ENCODE results near the gene CLEC16A.
"Not testable (repeated sequence)": the region's sequence is repeated elsewhere in the genome, so short reads cannot be mapped to it uniquely, and the experiment has no call there.

Gene CLEC16A

DNA sequence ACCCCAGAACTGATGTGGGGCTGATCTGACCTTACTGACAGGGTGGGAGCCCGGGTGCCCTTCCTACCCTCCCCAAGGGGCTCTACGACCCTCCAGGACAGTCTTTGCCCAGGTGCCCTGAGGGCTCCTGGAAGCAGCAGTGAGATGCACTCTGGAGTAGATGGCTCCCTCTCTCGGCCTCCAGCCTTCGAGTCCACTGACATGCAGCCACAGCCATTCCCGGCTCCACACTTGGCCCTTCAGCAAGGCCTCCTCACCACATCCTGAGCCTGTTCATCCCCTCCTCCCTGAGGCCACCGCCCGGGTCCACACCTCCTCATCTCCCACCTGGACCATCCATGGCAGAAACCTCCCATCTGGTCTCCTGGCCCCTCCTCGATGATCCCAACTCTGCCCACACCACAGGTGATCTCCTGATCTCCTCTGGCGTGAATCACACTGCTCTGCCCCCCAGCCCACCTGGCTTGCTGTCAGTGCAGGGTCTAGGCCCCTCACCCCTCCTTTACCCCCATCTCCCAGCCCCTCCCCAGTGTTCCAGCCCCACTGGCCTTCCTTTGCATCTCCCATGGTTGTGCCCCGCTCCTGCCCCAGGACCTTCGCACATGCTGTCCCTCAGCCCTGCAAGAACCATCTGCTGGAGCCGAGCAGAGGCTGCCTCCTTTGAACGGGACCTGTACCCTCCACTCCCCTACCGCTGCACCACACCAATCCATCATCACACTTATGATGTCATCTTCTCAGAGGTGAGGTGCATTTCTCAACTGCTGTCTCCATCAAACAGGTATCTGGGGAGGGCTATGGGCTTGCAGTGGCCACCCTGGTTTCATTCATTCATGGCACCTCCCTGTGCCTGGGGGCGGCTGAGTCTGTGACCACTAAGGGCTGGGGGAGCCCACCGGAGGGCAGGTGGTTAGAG lies 267.0 kb downstream of the CLEC16A start:
- peak; percentile 27 for DNase-seq

DNA sequence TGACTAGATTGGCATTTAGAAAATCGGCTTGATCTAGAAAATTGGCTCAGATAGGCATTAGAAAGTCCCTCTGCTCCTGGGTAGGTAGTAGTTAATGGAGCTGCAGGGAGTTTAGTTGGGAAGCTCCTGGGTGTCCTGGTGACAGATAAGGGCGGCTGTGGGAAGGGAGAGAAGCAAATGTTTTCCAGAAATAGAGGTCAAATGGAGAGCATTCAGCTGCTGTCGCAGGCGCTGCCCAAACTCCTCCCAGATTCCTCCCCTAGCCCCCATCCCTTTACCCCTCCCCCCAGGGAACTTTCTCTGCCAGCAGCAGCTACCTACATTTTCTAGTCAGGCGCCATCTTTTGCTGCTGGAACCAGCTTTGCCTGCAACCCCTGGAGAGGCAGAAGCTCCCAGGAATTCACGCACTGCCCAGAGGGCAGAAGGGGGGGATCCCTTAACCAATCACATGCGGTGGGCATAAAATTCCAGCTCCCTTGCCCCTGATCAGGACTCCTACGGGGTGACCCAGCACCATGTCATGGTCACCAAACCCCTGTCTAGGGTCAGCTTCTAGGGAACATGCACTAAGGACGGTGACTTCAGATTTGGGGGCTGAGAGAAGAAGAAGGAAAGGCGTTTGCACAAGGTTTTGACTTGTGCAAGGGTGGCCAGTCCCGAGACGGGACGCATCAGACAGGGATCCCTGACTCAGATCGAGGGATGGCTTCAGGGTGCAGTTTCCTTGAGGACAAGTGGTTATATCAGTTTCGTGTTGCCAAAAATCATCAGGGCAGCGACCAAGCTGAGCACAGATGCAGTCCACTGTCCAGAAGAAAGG lies 267.8 kb downstream of the CLEC16A start:
- no peak for DNase-seq

DNA sequence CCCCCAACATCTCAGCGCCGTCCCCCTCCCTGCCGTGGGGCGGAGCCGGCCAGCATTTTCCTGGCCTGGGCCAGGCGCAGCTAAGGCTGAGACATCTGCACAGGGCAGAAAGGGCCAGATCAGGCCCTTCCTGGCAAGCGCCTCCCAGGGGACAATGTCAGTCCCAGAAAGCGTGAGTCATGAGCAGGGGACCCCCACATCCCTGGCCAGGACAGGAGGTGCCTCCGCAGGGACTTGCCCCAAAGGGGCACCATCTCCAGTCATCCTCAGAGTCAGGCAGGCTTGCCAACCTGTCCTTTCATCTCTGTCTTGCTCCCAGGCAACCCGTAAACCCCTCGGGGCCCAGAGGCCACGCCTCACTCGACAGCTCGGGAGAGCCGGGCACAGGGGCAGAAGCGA lies 268.4 kb downstream of the CLEC16A start:
- DNase-seq: no peak

DNA sequence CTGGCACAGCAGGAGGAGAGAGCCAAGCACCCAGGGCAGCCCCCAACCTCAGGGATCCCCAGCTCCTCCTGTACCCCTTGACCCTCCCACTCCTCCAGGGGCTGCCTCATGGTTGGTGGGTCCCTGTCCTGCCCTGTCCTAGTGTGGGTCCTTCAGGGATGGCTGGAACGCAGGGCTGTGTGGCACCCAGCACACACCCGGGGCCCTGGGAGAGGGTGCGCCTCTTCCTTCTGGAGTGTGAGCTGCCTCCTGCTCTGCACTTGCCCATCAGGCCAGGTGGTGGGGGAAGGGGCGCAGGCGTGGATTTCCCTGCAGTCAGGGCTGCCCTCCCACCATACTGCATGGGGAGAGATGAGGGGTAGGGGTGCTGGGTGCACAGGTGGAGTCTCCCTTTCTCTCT lies 269.0 kb downstream of the CLEC16A start:
- no peak for DNase-seq

DNA sequence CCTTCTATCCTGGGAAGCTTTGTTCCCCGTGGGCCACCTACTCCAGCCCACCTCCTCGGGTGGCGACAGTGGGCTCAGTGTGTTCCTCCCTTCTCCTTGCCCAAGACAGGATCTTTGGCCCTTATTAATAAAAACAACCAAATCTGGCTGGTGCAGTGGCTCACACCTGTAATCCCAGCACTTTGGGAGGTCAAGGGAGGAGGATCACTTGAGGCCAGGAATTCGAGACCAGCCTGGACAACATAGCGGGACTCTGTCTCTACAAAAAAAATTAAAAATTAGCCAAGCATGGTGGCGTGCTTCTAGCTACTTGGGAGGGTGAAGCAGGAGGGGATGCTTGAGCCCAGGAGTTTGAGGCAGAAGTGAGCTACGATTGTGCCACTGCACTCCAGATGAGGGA lies 269.4 kb downstream of the CLEC16A start:
- no peak for DNase-seq

DNA sequence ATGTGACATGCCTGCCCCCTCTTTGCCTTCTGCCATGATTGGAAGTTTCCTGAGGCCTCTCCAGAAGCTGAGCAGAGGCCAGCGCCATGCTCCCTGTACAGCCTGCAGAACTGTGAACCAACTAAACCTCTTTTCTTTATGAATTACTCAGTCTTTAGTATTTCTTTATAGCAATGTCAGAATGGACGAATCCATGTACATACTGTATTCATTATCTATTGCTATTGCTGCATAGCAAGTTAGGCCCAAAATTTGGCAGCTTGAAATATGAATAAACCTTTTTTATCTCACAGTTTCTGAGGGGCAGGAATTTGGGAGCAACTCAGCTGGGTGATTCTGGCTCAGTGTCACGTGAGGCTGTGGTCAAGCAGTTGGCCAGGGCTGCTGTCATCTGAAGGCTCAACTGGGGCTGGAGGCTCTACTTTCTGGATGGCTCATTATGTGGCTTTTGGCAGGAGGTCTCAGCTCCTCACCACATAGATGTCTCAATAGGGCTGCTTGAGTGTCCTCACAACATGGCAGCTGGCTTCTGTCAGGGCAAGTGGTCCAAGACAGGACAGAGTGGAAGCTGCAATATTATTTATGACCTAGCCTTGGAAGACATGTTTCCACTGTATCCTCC lies 271.7 kb downstream of the CLEC16A start:
- DNase-seq: no peak

DNA sequence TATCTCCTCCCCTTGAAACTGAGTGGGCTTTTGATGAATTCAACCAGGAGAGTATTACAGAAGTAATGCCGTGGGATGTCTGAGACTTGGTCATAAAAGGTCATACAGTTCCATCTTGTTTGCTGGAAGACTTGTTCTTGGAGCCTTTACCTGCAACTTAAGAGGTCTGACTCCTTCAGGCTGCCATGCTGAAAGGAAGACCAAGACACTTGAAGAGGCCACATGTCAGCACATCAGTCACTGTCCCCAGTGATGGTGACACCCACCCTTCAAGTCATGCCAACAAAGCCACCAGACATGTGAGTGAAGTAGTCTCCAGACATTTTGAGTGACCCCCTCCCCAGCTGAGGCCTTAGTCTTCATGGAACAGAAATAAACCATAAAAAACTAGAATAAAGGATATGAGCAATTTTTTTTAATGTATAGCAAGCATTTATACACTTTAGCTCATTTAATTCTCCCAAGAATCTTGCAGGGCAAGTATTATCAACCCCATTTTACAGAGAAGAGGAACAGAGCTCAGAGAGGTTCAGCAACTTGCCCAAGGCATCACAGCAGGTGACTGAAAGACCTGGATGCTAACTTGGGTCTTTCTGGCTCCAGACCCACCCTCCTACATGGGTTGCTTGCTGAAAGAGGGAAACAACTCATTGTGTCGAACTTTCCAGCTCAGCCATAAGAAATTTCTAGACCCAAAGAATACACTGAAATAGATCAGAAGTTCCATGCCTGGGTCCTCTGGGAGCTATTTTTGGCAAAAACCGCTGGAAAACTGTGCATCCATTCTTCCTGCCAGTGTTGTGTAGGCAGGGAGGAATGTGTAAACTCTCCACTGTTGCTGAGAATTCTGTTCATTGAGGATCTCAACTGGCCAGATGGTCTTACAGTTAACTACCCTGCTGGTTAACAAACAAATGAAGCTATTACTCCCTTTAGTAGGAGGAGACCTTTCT lies 273.6 kb downstream of the CLEC16A start:
- DNase-seq: no peak

DNA sequence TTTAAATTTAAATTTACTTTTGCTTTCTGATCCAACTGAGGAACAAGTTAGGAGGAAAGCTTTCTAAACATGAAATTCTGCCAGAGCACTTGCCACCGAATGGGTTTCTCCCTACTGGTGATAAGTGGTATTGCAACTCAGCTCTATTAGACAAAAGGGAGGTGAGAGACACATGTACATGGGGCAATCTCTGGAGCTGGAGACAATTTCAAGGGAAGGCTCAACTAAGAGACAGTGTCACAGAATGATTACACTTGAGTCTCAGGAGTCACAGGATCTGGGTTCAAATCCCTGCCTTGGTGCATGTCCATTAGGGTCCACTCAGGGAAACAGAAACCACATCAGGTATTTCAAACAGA lies 274.2 kb downstream of the CLEC16A start:
- no peak for DNase-seq

DNA sequence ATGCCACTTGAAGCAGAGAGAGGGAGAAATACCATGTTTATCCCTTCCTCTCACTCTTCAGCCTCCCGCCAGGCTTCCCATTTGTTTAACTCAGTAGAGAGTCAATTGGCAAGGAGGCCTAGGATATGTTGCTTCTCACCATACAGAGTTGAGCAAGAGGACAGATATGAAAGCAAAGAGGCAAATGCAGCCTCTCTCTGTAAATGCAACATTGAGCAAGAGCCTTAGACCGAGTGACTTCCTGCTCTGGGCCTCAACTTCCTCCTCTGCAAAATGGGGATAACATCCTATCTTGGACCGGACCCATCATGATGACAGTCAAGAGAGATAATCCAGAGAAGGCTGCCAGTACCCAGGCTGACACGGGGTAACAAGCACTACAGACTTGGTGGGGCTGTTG lies 274.8 kb downstream of the CLEC16A start:
- DNase-seq: no peak

DNA sequence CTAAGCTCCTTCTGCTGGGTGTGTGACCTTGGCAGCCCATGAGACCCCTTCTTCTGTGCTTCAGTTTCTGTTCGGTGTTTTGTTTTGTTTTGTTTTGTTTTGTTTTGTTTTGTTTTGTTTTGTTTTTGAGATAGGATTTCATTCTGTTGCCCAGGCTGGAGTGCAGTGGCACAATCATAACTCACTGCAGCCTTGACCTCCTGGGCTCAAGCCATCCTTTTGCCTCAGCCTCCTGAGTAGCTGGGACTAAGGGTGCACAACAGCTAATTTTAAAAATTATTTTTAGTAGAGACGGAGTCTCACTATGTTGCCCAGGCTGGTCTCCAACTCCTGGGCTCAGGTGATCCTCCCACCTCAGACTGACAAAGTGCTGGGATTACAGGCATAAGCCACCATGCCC lies 276.1 kb downstream of the CLEC16A start:
- not testable (repeated sequence) for DNase-seq

DNA sequence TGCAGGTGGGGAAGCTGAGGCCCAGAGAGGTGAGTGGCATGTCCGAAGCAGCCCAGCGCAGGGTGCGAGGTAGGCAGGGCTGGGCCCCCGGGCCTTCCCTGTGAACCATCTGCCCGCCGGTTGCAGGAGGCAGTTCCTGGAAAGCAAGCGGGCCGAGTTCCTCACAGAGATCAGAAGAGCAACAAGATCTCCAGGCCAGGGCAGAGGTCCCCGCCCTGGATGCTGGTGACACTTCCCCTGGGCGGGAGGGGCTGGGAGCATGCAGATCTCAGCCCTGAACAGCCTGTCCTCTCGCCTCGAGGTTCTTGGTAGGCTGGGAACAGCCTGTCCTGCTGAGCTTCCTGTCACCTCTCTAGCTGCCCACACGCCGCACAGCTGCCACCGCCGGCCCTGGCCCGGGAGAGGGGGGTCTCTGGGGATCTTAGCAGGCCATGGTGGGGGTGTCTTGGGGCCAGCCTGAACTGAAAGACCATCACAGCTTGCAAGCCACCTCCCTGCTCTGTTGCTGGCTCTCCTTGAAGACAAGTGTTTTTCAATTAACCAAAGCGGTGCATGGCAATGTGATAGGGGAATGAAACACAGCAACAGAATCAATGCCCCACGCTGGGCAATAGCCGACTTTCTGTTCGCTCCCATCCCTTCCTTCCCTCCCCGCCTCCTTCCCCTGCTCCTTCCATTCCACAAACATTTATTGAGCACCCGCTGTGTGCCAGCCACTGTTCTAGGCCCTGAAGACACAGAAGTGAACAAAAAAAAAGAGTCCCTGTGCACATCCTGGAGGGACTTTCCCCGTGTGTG lies 279.9 kb downstream of the CLEC16A start:
- peak; percentile 53 for DNase-seq

DNA sequence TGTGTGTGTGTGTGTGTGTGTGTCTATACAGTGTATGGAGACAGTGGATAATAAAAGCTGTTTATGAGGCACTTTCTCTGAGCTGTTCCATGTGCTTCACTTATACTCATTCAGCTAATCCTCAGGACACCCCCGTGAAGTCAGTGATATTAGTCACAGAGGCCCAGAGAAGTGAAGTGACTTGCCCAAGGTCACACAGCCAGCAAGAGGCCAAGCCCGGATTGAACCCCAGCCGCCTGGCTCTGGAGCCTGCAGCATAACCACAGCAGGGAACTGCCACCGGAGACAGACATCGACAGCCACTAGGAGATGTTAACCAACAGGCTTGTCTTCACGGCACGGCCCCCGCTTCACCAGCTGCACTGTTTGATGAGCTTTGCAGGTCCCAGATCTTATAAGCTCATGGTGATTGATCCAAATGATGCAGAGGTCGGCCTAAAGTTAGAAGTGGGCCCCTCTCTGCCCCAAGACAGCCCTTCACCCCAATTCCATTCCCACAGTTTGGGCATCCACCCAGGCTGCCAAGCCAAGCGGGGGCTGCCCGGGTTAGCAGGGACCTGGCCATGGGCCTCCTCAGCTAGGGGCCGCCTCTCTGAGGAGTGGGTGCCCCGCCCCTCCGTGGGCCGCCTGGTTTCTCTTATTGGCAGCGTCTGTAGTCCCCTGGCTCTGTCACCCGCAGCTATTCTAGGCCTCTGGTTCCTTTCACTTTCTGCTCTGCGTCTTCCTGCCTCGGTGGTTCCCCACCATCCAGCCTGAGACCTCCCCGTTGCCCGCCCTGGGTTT lies 280.7 kb downstream of the CLEC16A start:
- no peak for DNase-seq

DNA sequence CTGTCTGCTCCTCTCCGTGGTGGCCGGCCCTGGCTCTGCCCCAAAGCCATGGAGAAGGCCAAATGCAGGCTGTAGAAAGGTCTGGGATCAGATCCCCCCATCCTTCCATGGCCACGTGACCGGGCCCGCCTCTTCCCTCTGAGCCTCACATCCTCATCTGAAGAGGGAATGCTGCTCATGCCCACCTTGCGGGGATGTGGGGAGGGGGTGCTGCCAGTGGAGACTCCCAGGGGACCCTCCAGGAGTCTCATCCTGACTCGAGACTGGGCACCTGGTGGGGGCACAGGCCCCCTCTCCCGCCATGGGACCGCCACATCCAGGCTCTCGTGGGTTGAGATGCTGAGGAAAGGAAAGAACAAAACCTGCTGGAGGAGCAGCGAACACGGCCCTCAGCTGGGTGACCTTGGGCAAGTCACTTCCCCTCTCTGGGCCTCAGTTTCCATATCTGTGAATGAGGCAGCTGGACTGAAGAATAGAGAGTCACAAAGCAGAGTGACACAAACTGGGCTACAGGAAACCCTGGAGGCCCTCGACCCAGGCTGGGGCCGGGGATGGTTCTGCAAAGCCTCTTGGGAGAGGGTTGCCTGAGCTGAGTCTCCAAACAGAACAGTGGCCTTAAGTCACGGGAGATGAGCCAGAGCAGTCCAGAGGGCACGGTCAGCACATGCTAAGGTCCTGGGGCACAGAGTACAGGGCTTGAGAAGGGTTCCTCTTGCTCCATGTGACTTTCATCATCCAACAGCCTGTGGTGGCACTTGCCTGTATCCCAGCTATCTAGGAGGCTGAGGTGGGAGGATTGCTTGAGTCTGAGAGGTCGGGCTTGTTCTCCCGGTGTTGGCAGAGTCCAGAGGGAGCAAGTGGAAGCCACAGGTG lies 281.5 kb downstream of the CLEC16A start:
- no peak for DNase-seq

DNA sequence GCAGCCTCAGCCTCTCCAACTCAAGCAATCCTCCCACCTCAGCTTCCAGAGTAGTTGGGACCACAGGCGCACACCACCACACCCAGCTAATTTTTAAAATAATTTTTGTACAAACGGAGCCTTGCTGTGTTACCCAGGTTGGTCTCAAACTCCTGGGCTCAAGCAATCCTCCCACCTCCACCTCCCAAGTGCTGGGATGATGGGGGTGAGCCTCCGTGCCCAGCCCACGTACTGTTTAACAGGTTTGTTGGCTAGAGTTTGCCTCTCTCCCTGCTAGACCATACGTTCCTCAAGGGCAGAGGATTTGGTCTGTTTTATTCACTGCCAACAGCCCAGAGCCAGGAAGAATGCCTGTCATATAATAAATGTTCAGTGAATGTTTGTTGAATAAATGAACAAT lies 285.1 kb downstream of the CLEC16A start:
- DNase-seq: no peak

DNA sequence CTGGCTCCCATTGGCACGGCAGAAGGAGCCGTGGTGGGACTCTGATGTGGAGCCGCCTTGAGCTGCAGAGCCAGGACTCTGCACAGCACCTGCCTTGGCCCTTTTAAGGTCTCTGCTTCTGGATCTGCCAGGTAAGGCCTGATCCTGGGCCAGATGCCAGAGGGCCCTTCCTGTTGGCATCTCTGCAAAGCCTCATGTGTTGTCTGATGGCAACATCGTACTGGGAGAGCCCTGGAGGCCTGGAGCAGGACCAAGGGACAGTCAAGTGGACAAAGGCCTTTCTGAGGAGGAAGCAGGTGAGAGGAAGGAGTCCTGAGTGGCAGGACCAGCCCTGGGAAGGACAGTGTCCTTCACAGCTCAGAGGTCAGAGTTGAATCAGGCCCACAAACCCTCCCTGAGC lies 285.5 kb downstream of the CLEC16A start:
- DNase-seq: no peak

DNA sequence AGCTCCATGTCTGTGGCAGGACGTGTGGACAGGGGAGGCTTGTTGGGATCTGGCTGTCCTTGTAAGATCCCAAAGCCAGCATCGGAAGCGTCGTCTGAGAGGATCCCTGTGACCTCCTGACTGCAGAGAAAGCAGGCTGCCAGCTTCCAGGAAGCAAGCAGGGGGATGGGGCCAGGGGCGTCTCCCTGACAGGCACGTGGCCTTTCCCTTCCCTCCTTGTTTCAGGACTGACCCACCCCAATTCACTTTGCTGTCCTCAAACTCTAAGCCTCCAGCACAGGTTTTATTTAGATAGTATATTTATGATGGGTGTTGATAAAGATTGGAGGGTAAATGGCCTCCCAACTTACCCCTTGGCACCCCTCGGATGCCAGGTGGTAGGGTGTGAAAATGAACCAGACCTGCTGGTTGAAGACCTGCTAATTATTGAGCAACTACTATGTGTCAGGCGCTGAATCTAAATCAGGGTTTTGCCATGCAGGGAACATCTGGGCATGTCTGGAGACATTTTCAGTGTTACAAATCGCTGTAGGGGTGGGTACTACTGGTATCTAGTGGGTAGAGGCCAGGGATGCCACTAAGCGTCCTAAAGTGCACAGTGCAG lies 287.1 kb downstream of the CLEC16A start:
- DNase-seq: no peak

All from NCI-H146 (cell line).